Measurements from ENCODE around the gene JCAD. TPM values are rescaled to one million over a fixed set of nuclear protein-coding genes. Genes with fewer than 3 reads are reported as not detected.
A peak's percentile ranks its signal among the peaks of the same experiment; 100 is the strongest.

JCAD gene
- polyA plus RNA-seq, 1 of the 3 experiments (the other 2 are of a cell fraction) = 19.0 TPM

DNA sequence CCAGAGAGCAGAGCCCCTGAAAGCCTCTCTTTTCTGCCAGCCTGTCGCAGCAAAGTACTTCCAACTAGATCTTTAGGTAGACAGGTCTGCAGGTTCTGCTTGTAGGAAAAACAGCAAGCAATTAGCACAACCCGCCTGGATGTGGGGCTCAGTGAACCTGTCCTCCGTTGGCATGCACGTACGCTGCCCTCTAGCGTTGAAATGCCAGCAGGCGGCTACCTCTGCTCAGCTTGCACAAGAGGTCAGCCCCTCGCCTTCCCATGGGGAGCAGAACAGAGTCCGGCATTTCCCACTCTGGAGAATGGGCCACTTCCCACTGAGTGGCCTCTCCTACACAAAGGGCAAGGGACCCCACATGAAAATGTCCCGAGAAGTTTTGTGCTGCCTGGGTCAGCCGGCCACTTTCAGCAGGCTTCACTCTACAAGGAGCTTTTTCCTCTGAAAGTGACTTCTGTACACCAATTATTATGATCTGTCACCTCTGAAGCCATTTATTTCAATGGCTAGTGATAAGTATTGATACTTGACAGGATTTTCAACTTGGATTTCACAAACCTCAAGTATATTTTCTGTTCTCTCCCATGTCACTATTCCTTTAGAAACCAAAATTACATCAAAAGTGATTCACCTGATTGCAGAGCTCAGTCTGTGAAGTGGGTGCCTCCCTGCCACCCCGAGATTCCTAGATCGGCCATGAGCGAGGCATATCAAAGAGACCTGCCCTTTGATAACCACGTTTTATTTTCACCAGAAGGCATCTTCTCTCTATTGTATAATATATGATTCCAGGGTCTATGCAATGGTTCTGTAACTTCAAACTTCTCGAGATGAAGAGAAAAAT is 56.7 kb downstream of the JCAD start:
- no peaks in the 10 kb centered on the region for H3K9me2 ChIP-seq
- no peaks in the 10 kb centered on the region for H3K79me2 ChIP-seq (ENCODE audit: insufficient read depth)
- H3K9me3 ChIP-seq = no peaks in the 10 kb centered on the region
- no peaks in the 10 kb centered on the region for H3K27me3 ChIP-seq (ENCODE audit: insufficient read depth)
- H3K4me2 ChIP-seq = peak overlapping the region; percentile 56; the same call in 1 of the 2 replicates
- H3K4me1 ChIP-seq (ENCODE audit: control insufficient read depth in 1 of 2, insufficient read depth in 2 of 2, low read depth in 1 of 2, low read length in 1 of 2) = peaks cover 2 to 38% of the 10 kb centered on the region in 2 experiments; a peak in 3 of 4 replicates
- no peak for TF ChIP-seq GATA2 (CRISPR knock-in tag; IDR thresholded peaks at IDR 0.05)
- peak; percentile 79 for TF ChIP-seq SMC3 (IDR thresholded peaks at IDR 0.05; ENCODE audit: low read depth, low read length)
- TF ChIP-seq, protein P1, sequence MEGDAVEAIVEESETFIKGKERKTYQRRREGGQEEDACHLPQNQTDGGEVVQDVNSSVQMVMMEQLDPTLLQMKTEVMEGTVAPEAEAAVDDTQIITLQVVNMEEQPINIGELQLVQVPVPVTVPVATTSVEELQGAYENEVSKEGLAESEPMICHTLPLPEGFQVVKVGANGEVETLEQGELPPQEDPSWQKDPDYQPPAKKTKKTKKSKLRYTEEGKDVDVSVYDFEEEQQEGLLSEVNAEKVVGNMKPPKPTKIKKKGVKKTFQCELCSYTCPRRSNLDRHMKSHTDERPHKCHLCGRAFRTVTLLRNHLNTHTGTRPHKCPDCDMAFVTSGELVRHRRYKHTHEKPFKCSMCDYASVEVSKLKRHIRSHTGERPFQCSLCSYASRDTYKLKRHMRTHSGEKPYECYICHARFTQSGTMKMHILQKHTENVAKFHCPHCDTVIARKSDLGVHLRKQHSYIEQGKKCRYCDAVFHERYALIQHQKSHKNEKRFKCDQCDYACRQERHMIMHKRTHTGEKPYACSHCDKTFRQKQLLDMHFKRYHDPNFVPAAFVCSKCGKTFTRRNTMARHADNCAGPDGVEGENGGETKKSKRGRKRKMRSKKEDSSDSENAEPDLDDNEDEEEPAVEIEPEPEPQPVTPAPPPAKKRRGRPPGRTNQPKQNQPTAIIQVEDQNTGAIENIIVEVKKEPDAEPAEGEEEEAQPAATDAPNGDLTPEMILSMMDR (IDR thresholded peaks at IDR 0.05) = peak; percentile 92
- TF ChIP-seq RAD21 (IDR thresholded peaks at IDR 0.05; ENCODE audit: low read length) = peak; percentile 81
- no peak for TF ChIP-seq EP300 (IDR thresholded peaks at IDR 0.05; ENCODE audit: borderline replicate concordance in 1 of 2, low read depth in 1 of 2, low read length in 1 of 2)
- no peak overlapping the region for H3K9ac ChIP-seq
- peak overlapping the region; percentile 54; the same call in 1 of the 2 replicates for H2AFZ ChIP-seq (ENCODE audit: low read depth)
- peaks cover 21% of the 10 kb centered on the region for H3F3A ChIP-seq (replicated peaks; ENCODE audit: insufficient read depth)
- WGBS (ENCODE audit: low lambda C conversion rate) = 32% methylated on average over 16 of the region's 16 CpGs
- DNase-seq = peak; percentile 73
- H4K20me1 ChIP-seq (ENCODE audit: insufficient read depth) = no peaks in the 10 kb centered on the region
- POLR2A ChIA-PET = no interaction called here
- no peak overlapping the region; a peak in 1 of 4 replicates for H3K4me3 ChIP-seq (ENCODE audit: low read depth in 2 of 2, low read length in 1 of 2)
- H3K36me3 ChIP-seq (replicated peaks in 1 of 2; ENCODE audit: control insufficient read depth in 1 of 2, insufficient read depth in 2 of 2, low read length in 1 of 2) = no peaks in the 10 kb centered on the region
- H3K27ac ChIP-seq (ENCODE audit: low read depth in 2 of 2, low read length in 1 of 2) = peak overlapping the region; percentile 16 to 97; a peak in 3 of 4 replicates
- CTCF ChIA-PET = interaction anchor here (0.7 to 5.7 kb wide), 24 partner anchors 9 to 588 kb away, joined by 3 to 131 read pairs (median 4); no protein-coding TSS in a partner anchor

GRCh38 chr10:30000802-30001571 is 58.4 kb downstream of the JCAD start:
- CTCF ChIA-PET = interaction anchor here (0.6 to 5.7 kb wide), 11 partner anchors 11 to 590 kb away, joined by 3 to 131 read pairs (median 4); no protein-coding TSS in a partner anchor
- POLR2A ChIA-PET = no interaction called here
- TF ChIP-seq ELF1 (IDR thresholded peaks at IDR 0.05) (no peak; the same call in 1 of the 2 replicates), GABPA (IDR thresholded peaks at IDR 0.05; ENCODE audit: low read depth) (no peak), RXRA (IDR thresholded peaks at IDR 0.05; ENCODE audit: borderline replicate concordance, low read depth) (peak; percentile 74; the same call in 1 of the 2 replicates), JUND (IDR thresholded peaks at IDR 0.05) (peak; percentile 76), RFX5 (IDR thresholded peaks at IDR 0.05; ENCODE audit: low read length) (no peak), NRF1 (IDR thresholded peaks at IDR 0.05; ENCODE audit: low read depth, low read length) (no peak), FOXM1 (IDR thresholded peaks at IDR 0.05; ENCODE audit: low read depth) (0 out of 2 replicates have a peak, but pooled peaks have one; percentile 22), TEAD4 (IDR thresholded peaks at IDR 0.05; ENCODE audit: borderline replicate concordance, insufficient read depth) (peak; percentile 37; the same call in 1 of the 2 replicates), TAF1 (IDR thresholded peaks at IDR 0.05; ENCODE audit: borderline replicate concordance, low read depth, low read length) (no peak), EP300 (IDR thresholded peaks at IDR 0.05; ENCODE audit: borderline replicate concordance in 1 of 2, low read depth in 1 of 2, low read length in 1 of 2) (peak; percentile 51 to 83), SMC3 (IDR thresholded peaks at IDR 0.05; ENCODE audit: low read depth, low read length) (no peak), RCOR1 (IDR thresholded peaks at IDR 0.05; ENCODE audit: low read length) (no peak), ZBTB33 (IDR thresholded peaks at IDR 0.05; ENCODE audit: borderline replicate concordance, low read depth) (0 out of 2 replicates have a peak, but pooled peaks have one; percentile 26)
- TF ChIP-seq, protein P2, sequence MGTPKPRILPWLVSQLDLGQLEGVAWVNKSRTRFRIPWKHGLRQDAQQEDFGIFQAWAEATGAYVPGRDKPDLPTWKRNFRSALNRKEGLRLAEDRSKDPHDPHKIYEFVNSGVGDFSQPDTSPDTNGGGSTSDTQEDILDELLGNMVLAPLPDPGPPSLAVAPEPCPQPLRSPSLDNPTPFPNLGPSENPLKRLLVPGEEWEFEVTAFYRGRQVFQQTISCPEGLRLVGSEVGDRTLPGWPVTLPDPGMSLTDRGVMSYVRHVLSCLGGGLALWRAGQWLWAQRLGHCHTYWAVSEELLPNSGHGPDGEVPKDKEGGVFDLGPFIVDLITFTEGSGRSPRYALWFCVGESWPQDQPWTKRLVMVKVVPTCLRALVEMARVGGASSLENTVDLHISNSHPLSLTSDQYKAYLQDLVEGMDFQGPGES (IDR thresholded peaks at IDR 0.05; ENCODE audit: low read depth, low read length) = no peak

More at GRCh38 chr10:30000802-30001571, 58.4 kb downstream of the JCAD start:
- Histone ChIP-seq H3K9me3 (no peaks in the 10 kb centered on the region), H3K36me3 (replicated peaks in 1 of 2; ENCODE audit: control insufficient read depth in 1 of 2, insufficient read depth in 2 of 2, low read length in 1 of 2) (no peaks in the 10 kb centered on the region), H3K27ac (ENCODE audit: low read depth in 2 of 2, low read length in 1 of 2) (peak overlapping the region; percentile 67 to 97; a peak in 3 of 4 replicates), H3K4me1 (ENCODE audit: control insufficient read depth in 1 of 2, insufficient read depth in 2 of 2, low read depth in 1 of 2, low read length in 1 of 2) (peaks cover 6 to 37% of the 10 kb centered on the region in 2 experiments; a peak in 3 of 4 replicates), H3F3A (replicated peaks; ENCODE audit: insufficient read depth) (peaks cover 21% of the 10 kb centered on the region), H3K9me2 (no peaks in the 10 kb centered on the region), H3K4me3 (ENCODE audit: low read depth in 2 of 2, low read length in 1 of 2) (no peak overlapping the region), H4K20me1 (ENCODE audit: insufficient read depth) (no peaks in the 10 kb centered on the region), H3K79me2 (ENCODE audit: insufficient read depth) (no peaks in the 10 kb centered on the region), H3K4me2 (peak overlapping the region; percentile 56), H3K9ac (peak overlapping the region; percentile 60; the same call in 1 of the 2 replicates), H3K27me3 (ENCODE audit: insufficient read depth) (no peaks in the 10 kb centered on the region), H2AFZ (ENCODE audit: low read depth) (no peak overlapping the region; the same call in 1 of the 2 replicates)
- 40% methylated on average over 12 of the region's 12 CpGs for WGBS (ENCODE audit: low lambda C conversion rate)
- no peak for DNase-seq
